ENCODE data around the gene OR9A4. TPM values are rescaled to one million over a fixed set of nuclear protein-coding genes. Genes with fewer than 3 reads are reported as not detected.
A peak's percentile ranks its signal among the peaks of the same experiment; 100 is the strongest.

The OR9A4 gene
- total RNA-seq, 1 donor, result not detected

GRCh38 chr7:141928146-141928844, 12.1 kb downstream of the OR9A4 start:
- Histone ChIP-seq H3K4me3 (ENCODE audit: insufficient read depth, low read length) (no peak overlapping the region), H3K27ac (ENCODE audit: low read depth, low read length) (no peak overlapping the region)
- no peak for TF ChIP-seq CTCF (IDR thresholded peaks at IDR 0.05; ENCODE audit: extremely low read depth, low read depth, low read length)

GRCh38 chr7:141928845-141929195, 12.6 kb downstream of the OR9A4 start:
- Histone ChIP-seq H3K4me3 (ENCODE audit: insufficient read depth, low read length) (no peak overlapping the region), H2AFZ (ENCODE audit: low read length) (no peak overlapping the region), H3K4me2 (ENCODE audit: insufficient read depth, low read length) (no peak overlapping the region), H3K27me3 (ENCODE audit: insufficient read depth, low read length) (no peaks in the 10 kb centered on the region), H3K36me3 (ENCODE audit: insufficient read depth, low read length) (no peaks in the 10 kb centered on the region), H3K9me3 (ENCODE audit: low read depth, low read length) (no peaks in the 10 kb centered on the region), H3K79me2 (ENCODE audit: insufficient read depth, low read length) (no peaks in the 10 kb centered on the region), H4K20me1 (ENCODE audit: insufficient read depth, low read length) (no peaks in the 10 kb centered on the region), H3K4me1 (ENCODE audit: insufficient read depth, low read length) (no peaks in the 10 kb centered on the region), H3K27ac (ENCODE audit: low read depth, low read length) (no peak overlapping the region)
- DNase-seq (ENCODE audit: insufficient read length, low spot score, missing footprints), result no peak
- no peak for TF ChIP-seq CTCF (IDR thresholded peaks at IDR 0.05; ENCODE audit: extremely low read depth, low read depth, low read length)

More at GRCh38 chr7:141928146-141928844, 12.1 kb downstream of the OR9A4 start:
- Histone ChIP-seq H3K9me3 (ENCODE audit: low read depth, low read length) (no peaks in the 10 kb centered on the region), H3K4me1 (ENCODE audit: insufficient read depth, low read length) (no peaks in the 10 kb centered on the region), H2AFZ (ENCODE audit: low read length) (no peak overlapping the region), H4K20me1 (ENCODE audit: insufficient read depth, low read length) (no peaks in the 10 kb centered on the region), H3K27me3 (ENCODE audit: insufficient read depth, low read length) (no peaks in the 10 kb centered on the region), H3K4me2 (ENCODE audit: insufficient read depth, low read length) (no peak overlapping the region), H3K36me3 (ENCODE audit: insufficient read depth, low read length) (no peaks in the 10 kb centered on the region), H3K79me2 (ENCODE audit: insufficient read depth, low read length) (no peaks in the 10 kb centered on the region)
- DNase-seq (ENCODE audit: insufficient read length, low spot score, missing footprints), result peak; percentile 51

DNA sequence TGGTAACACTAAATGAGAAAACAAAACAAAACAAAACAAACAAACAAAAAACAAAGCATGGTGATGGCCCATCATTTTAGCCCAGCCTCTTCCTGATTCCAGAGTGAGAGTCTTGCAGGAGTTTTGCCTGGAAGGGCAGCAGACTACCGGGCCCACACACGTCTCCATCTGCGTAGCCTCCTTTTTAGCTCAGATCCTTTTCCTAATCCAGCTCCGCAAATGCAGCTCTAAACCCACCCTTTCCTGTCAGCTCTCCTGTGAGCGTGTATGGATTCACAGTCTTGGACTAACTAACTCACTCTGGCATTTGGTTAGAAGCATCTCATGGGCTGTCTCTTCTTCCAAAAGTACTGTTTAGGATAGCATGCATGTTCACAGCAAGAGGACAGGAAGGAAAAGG, 14.0 kb downstream of the OR9A4 start:
- Histone ChIP-seq H3K27me3 (ENCODE audit: insufficient read depth, low read length) (no peaks in the 10 kb centered on the region), H4K20me1 (ENCODE audit: insufficient read depth, low read length) (no peaks in the 10 kb centered on the region), H3K4me1 (ENCODE audit: insufficient read depth, low read length) (no peaks in the 10 kb centered on the region), H3K36me3 (ENCODE audit: insufficient read depth, low read length) (no peaks in the 10 kb centered on the region), H3K79me2 (ENCODE audit: insufficient read depth, low read length) (no peaks in the 10 kb centered on the region), H3K4me2 (ENCODE audit: insufficient read depth, low read length) (no peak overlapping the region), H2AFZ (ENCODE audit: low read length) (no peak overlapping the region), H3K9me3 (ENCODE audit: low read depth, low read length) (no peaks in the 10 kb centered on the region), H3K27ac (ENCODE audit: low read depth, low read length) (no peak overlapping the region), H3K4me3 (ENCODE audit: insufficient read depth, low read length) (no peak overlapping the region)
- DNase-seq (ENCODE audit: insufficient read length, low spot score, missing footprints), result no peak
- no peak for TF ChIP-seq CTCF (IDR thresholded peaks at IDR 0.05; ENCODE audit: extremely low read depth, low read depth, low read length)

GRCh38 chr7:141941075-141941474, 24.9 kb downstream of the OR9A4 start:
- H3K4me2 ChIP-seq (ENCODE audit: insufficient read depth, low read length), result no peak overlapping the region
- no peaks in the 10 kb centered on the region for H4K20me1 ChIP-seq (ENCODE audit: insufficient read depth, low read length)
- no peaks in the 10 kb centered on the region for H3K36me3 ChIP-seq (ENCODE audit: insufficient read depth, low read length)
- H3K9me3 ChIP-seq (ENCODE audit: low read depth, low read length), result no peaks in the 10 kb centered on the region
- TF ChIP-seq CTCF (IDR thresholded peaks at IDR 0.05; ENCODE audit: extremely low read depth, low read depth, low read length), result no peak
- no peak overlapping the region for H3K27ac ChIP-seq (ENCODE audit: low read depth, low read length)
- H3K27me3 ChIP-seq (ENCODE audit: insufficient read depth, low read length), result no peaks in the 10 kb centered on the region
- no peak overlapping the region for H3K4me3 ChIP-seq (ENCODE audit: insufficient read depth, low read length)
- no peaks in the 10 kb centered on the region for H3K4me1 ChIP-seq (ENCODE audit: insufficient read depth, low read length)
- DNase-seq (ENCODE audit: insufficient read length, low spot score, missing footprints), result no peak
- no peak overlapping the region for H2AFZ ChIP-seq (ENCODE audit: low read length)
- H3K79me2 ChIP-seq (ENCODE audit: insufficient read depth, low read length), result no peaks in the 10 kb centered on the region
